Natural killer cell (primary cell): Measurements from ENCODE around the gene NKX3-2. TPM values are rescaled to one million over a fixed set of nuclear protein-coding genes. Genes with fewer than 3 reads are reported as not detected.

Experiments
- ATAC-seq, 3 donors: fragments of 150-1000 bp in 2 of 3; fragments of 200-7000 bp in 1 of 3; cut with Tn5 transposase; 1 replicate in 1 of 3; 2 replicates in 2 of 3; pipeline ENCODE4 v1.10.0; 2021; ENCODE audit warnings: mild to moderate bottlenecking in 2 of 3, moderate library complexity in 2 of 3
- DNase-seq, 2 donors: peaks; one replicate each; pipeline versions ENCODE4 v3.0.0 to v3.0.0-alpha.2; 2013 to 2021; ENCODE audit warnings: mixed read lengths in 1 of 2
- H3K27ac ChIP-seq: one replicate; pipeline ENCODE4 v1.5.1; 2013; ENCODE audit warnings: mild to moderate bottlenecking, low read length
- H3K27me3 ChIP-seq: one replicate; pipeline ENCODE4 v1.6.1; 2013; ENCODE audit warnings: low read length; ENCODE audit not compliant: control insufficient read depth, insufficient read depth
- H3K36me3 ChIP-seq: one replicate; pipeline ENCODE4 v1.6.1; 2013; ENCODE audit warnings: low read length; ENCODE audit not compliant: control insufficient read depth, insufficient read depth
- H3K4me1 ChIP-seq: one replicate; pipeline ENCODE4 v1.6.1; 2013; ENCODE audit warnings: low read length; ENCODE audit not compliant: control insufficient read depth, insufficient read depth
- H3K4me3 ChIP-seq: one replicate; pipeline ENCODE4 v1.5.1; 2013; ENCODE audit warnings: low read length
- H3K9me3 ChIP-seq: one replicate; pipeline ENCODE4 v1.6.1; 2013; ENCODE audit warnings: low read length; ENCODE audit not compliant: control insufficient read depth, insufficient read depth
- H3K27ac Mint-ChIP-seq, 2 donors: one replicate each; pipeline ENCODE4 v1.8.0; 2022; ENCODE audit warnings: mild to moderate bottlenecking in 2 of 2, mixed read lengths in 2 of 2, moderate library complexity in 1 of 2
- H3K27me3 Mint-ChIP-seq, 2 donors: one replicate each; pipeline ENCODE4 v1.8.0; 2022; ENCODE audit warnings: low read depth in 2 of 2, mixed read lengths in 2 of 2
- H3K36me3 Mint-ChIP-seq: one replicate; pipeline ENCODE4 v1.8.0; 2022; ENCODE audit warnings: mixed read lengths
- H3K4me1 Mint-ChIP-seq, 2 donors: one replicate each; pipeline ENCODE4 v1.8.0; 2022; ENCODE audit warnings: mixed read lengths in 2 of 2
- H3K4me3 Mint-ChIP-seq: one replicate; pipeline ENCODE4 v1.8.0; 2022; ENCODE audit warnings: mild to moderate bottlenecking, moderate library complexity, mixed read lengths
- H3K9me3 Mint-ChIP-seq, 2 donors: one replicate each; pipeline ENCODE4 v1.8.0; 2022; ENCODE audit warnings: mixed read lengths in 2 of 2
- WGBS: methylation state at CpG from one replicate; pipeline ENCODE4 v1.1.7; 2013; ENCODE audit warnings: missing lambda C conversion rate; ENCODE audit not compliant: insufficient coverage; 5-methylcytosine and 5-hydroxymethylcytosine counted together
- intact Hi-C: fragments of 100-400 bp; cut with micrococcal nuclease; formaldehyde crosslinking; loops from one replicate; pipeline ENCODE4 v1.14.2; 2022
- total RNA-seq, 4 donors: library from RNA; stranded (reverse); fragments of 120-200 nt in 1 of 4; gene quantifications; one replicate each; pipeline versions ENCODE4 v1.2.3 to v1.2.4, GENCODE V29; 2013 to 2022
- TF ChIP-seq, protein P1 (sequence below): fragments of 200-600 bp; IDR thresholded peaks from one replicate; pipeline ENCODE4 v1.8.0; 2022; ENCODE audit warnings: antibody characterized with exemption

The NKX3-2 gene
- total RNA-seq, 3 donors from 2014 or later (not counting 1 experiment from before 2014, with no cell fraction given) = not detected

DNA sequence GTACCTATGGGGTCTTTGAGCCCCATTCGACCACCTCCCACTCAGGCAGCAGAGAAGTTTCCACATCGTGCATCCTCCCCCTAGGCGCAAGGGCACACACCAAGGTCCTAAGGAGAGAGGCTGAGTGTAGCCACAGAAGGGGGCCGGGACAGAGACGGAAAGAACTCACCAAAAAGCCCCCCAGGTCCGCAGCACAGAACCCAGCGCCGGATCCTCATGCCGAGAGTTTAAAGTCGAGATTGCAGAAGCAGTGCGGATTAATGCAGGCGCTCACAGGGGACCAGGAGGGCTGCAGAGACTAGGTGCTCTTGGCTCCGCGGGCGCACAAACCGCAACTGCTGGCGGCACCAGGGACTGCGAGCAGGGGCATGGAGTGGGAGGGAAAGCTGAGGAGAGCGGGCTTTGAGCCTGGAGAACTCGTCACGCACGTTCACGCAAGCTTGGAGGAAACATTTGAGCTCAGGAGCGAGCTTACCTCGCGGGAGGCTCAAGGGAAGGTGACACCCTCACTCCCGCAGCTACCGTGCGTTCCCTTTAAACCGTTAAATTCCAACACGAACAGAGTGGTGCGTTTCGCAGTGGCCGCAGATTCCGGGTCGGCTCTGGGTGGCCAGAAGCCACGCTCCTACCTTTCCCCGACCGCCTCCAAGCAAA is 8.5 kb downstream of the NKX3-2 start:
- Histone ChIP-seq H3K27me3 (peaks cover 94% of the 10 kb centered on the region), H3K9me3 (peaks cover 55% of the 10 kb centered on the region), H3K4me1 (peaks cover 28% of the 10 kb centered on the region), H3K4me3 (no peak overlapping the region), H3K27ac (no peak overlapping the region), H3K36me3 (no peaks in the 10 kb centered on the region)
- Mint-ChIP-seq H3K27me3 (peaks cover 72 to 79% of the 10 kb centered on the region in 2 donors), H3K36me3 (peaks cover 11% of the 10 kb centered on the region), H3K4me3 (no peak overlapping the region), H3K9me3 (peaks cover 2 to 3% of the 10 kb centered on the region in 2 donors), H3K4me1 (peaks cover 15 to 19% of the 10 kb centered on the region in 2 donors), H3K27ac (no peak overlapping the region)
- DNase-seq = no peak
- intact Hi-C loops = no loop called here
- TF ChIP-seq, protein P1, sequence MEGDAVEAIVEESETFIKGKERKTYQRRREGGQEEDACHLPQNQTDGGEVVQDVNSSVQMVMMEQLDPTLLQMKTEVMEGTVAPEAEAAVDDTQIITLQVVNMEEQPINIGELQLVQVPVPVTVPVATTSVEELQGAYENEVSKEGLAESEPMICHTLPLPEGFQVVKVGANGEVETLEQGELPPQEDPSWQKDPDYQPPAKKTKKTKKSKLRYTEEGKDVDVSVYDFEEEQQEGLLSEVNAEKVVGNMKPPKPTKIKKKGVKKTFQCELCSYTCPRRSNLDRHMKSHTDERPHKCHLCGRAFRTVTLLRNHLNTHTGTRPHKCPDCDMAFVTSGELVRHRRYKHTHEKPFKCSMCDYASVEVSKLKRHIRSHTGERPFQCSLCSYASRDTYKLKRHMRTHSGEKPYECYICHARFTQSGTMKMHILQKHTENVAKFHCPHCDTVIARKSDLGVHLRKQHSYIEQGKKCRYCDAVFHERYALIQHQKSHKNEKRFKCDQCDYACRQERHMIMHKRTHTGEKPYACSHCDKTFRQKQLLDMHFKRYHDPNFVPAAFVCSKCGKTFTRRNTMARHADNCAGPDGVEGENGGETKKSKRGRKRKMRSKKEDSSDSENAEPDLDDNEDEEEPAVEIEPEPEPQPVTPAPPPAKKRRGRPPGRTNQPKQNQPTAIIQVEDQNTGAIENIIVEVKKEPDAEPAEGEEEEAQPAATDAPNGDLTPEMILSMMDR = no peak
- 5% methylated on average over 39 of the region's 39 CpGs for WGBS
- no peak for ATAC-seq

DNA sequence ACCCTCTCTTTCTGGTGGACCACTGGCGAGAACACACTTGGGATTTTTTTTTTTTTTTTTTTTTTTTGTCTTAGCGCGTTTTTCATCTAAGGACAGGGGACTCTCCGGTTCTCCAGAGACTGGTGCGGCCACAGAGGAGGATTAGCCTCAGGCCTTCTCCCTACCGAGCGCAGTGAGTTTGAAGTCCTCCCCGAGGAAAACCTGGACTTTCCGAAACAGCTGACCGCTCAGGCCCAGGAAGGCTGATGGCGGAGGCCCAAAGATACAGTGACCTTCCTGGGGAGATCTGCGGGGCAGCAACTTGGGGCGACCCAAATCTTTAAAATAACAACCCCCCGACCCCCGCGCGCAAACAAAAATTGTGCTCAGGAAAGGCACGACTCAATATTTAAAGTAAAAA is 9.2 kb downstream of the NKX3-2 start:
- Histone ChIP-seq H3K27me3 (peaks cover 94% of the 10 kb centered on the region), H3K27ac (no peak overlapping the region), H3K9me3 (peaks cover 54% of the 10 kb centered on the region), H3K4me1 (peaks cover 28% of the 10 kb centered on the region), H3K4me3 (no peak overlapping the region), H3K36me3 (no peaks in the 10 kb centered on the region)
- Mint-ChIP-seq H3K36me3 (peaks cover 11% of the 10 kb centered on the region), H3K27ac (no peak overlapping the region), H3K4me3 (no peak overlapping the region), H3K27me3 (peaks cover 75 to 82% of the 10 kb centered on the region in 2 donors), H3K9me3 (peaks cover 2 to 3% of the 10 kb centered on the region in 2 donors), H3K4me1 (peaks cover 15 to 18% of the 10 kb centered on the region in 2 donors)
- WGBS = 13% methylated on average over 18 of the region's 18 CpGs
- DNase-seq (no peak), ATAC-seq (no peak)
- TF ChIP-seq, protein P1 = no peak
- intact Hi-C loops = no loop called here

DNA sequence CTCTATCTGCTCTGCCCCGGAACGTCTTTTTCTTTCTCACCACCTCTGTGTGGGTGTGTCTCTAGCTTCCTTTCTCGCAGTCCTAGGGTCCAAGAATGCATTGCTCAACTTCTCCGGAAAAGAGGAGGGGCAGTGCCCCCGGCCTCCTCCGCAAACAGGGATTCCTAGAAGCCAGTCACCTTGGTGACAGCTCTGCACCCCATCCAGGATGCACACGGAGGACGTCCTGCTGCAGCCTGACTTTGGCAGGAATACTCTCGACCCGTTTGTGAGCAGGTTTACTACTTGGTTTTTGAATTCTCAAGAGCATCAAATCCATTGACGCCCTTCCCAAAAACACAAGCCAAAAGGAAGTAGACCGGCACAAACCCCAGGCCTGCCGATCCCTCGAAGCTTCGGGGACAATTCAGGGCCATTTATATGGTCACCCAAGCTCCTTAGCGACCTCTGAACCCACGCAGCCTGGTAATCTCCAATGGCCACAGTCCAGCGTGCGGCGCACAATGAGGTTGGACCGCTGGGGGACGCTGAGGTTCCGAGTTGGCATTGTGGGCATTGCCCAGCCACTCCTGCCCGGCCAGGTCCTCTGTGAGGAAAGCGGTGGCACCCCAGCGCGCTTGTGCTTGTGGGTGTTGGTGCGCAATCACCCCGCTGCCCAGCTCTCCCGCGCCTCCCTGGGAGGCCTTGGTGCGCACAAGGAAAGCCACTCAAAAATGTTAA is 9.8 kb downstream of the NKX3-2 start:
- no peak for ATAC-seq
- intact Hi-C loops = no loop called here
- 8% methylated on average over 32 of the region's 32 CpGs for WGBS
- TF ChIP-seq, protein P1 = no peak
- peak overlapping the region; percentile 19 for H3K4me3 Mint-ChIP-seq
- peaks cover 11% of the 10 kb centered on the region for H3K36me3 Mint-ChIP-seq
- Histone ChIP-seq H3K27me3 (peaks cover 94% of the 10 kb centered on the region), H3K9me3 (peaks cover 52% of the 10 kb centered on the region), H3K4me3 (no peak overlapping the region), H3K27ac (no peak overlapping the region), H3K4me1 (peaks cover 26% of the 10 kb centered on the region), H3K36me3 (no peaks in the 10 kb centered on the region)
- no peak overlapping the region for H3K27ac Mint-ChIP-seq
- H3K9me3 Mint-ChIP-seq = peaks cover 2 to 3% of the 10 kb centered on the region in 2 donors
- DNase-seq = no peak
- peaks cover 15 to 20% of the 10 kb centered on the region in 2 donors for H3K4me1 Mint-ChIP-seq
- H3K27me3 Mint-ChIP-seq = peaks cover 73 to 88% of the 10 kb centered on the region in 2 donors
